Loucy (cell line): ENCODE measurements around the gene RAB8B.

Experiments
- H2AFZ ChIP-seq: fragments of 200-600 bp; sonication (generic); 2 replicates; pipeline ENCODE4 v1.6.0; 2016; ENCODE audit warnings: antibody characterized with exemption, mild to moderate bottlenecking, low read length, moderate library complexity
- H3F3A ChIP-seq: fragments of 200-600 bp; 2 replicates; pipeline ENCODE4 v1.6.0; 2016; ENCODE audit warnings: antibody characterized with exemption, low read depth, mild to moderate bottlenecking
- H3K27me3 ChIP-seq: fragments of 200-600 bp; sonication (generic); 2 replicates; pipeline ENCODE4 v1.6.1; 2014; ENCODE audit warnings: low read length, mild to moderate bottlenecking; ENCODE audit not compliant: insufficient read depth, poor library complexity, severe bottlenecking
- H3K36me3 ChIP-seq: fragments of 200-600 bp; sonication (generic); 2 replicates; pipeline ENCODE4 v1.6.1; 2016; ENCODE audit warnings: low read length; ENCODE audit not compliant: insufficient read depth
- H3K4me1 ChIP-seq: fragments of 200-600 bp; sonication (generic); 2 replicates; pipeline ENCODE4 v1.5.1; 2014; ENCODE audit warnings: low read length, mild to moderate bottlenecking; ENCODE audit not compliant: insufficient read depth, poor library complexity, severe bottlenecking
- H3K4me2 ChIP-seq: fragments of 200-600 bp; sonication (generic); 2 replicates; pipeline ENCODE4 v1.6.0; 2014; ENCODE audit warnings: antibody characterized with exemption, low read length, low read depth, mild to moderate bottlenecking; ENCODE audit not compliant: poor library complexity, severe bottlenecking
- H3K4me3 ChIP-seq: fragments of 200-600 bp; sonication (generic); 2 replicates; pipeline ENCODE4 v1.5.1; 2014; ENCODE audit warnings: low read length, mild to moderate bottlenecking, mixed read lengths; ENCODE audit not compliant: poor library complexity, severe bottlenecking
- H3K79me2 ChIP-seq: fragments of 200-600 bp; sonication (generic); 2 replicates; pipeline ENCODE4 v1.6.1; 2014; ENCODE audit warnings: low read length; ENCODE audit not compliant: insufficient read depth
- H3K9ac ChIP-seq: fragments of 200-600 bp; sonication (generic); 2 replicates; pipeline ENCODE4 v1.6.0; 2014; ENCODE audit warnings: mild to moderate bottlenecking, low read depth, low read length, moderate library complexity; ENCODE audit not compliant: poor library complexity, severe bottlenecking
- H3K9me2 ChIP-seq: fragments of 200-600 bp; sonication (generic); replicated peaks from 2 replicates; pipeline ENCODE4 v1.6.1; 2016; ENCODE audit warnings: low read depth, low read length, mixed read lengths
- H3K9me3 ChIP-seq: fragments of 200-600 bp; sonication (generic); 2 replicates; pipeline ENCODE4 v1.6.1; 2014; ENCODE audit warnings: mild to moderate bottlenecking, antibody characterized with exemption, low read length, low read depth; ENCODE audit not compliant: insufficient read depth
- H4K20me1 ChIP-seq: fragments of 200-600 bp; sonication (generic); 2 replicates; pipeline ENCODE4 v1.6.0; 2014; ENCODE audit warnings: antibody characterized with exemption, low read length, mild to moderate bottlenecking; ENCODE audit not compliant: insufficient read depth, poor library complexity, severe bottlenecking
- CTCF ChIP-seq: fragments of 200-600 bp; sonication (generic); conservative IDR thresholded peaks from 2 replicates; pipeline ENCODE4 v1.5.1; 2014; ENCODE audit warnings: mild to moderate bottlenecking, antibody characterized with exemption, low read length
- EZH2phosphoT487 ChIP-seq: fragments of 200-600 bp; IDR thresholded peaks from 2 replicates; pipeline ENCODE4 v1.6.1; 2018; ENCODE audit warnings: antibody characterized with exemption, mild to moderate bottlenecking, moderate library complexity, borderline replicate concordance

RAB8B gene

GRCh38 chr15:63157891-63158431, 31.4 kb upstream of the RAB8B start:
- Histone ChIP-seq H3K9me3 (no peaks in the 10 kb centered on the region), H3K36me3 (peaks cover 2% of the 10 kb centered on the region), H3K4me2 (peak overlapping the region; percentile 70), H3K4me3 (peak overlapping the region; percentile 89), H3K4me1 (peaks cover 16% of the 10 kb centered on the region), H3K9ac (peak overlapping the region; percentile 97), H3F3A (no peaks in the 10 kb centered on the region), H3K9me2 (no peaks in the 10 kb centered on the region), H2AFZ (peak overlapping the region; percentile 61), H4K20me1 (peaks cover 9% of the 10 kb centered on the region), H3K79me2 (peaks cover 24% of the 10 kb centered on the region), H3K27me3 (peaks cover 6% of the 10 kb centered on the region)
- TF ChIP-seq CTCF (no peak), EZH2phosphoT487 (no peak)

- Histone ChIP-seq H3F3A (no peaks in the 10 kb centered on the region), H3K9me2 (no peaks in the 10 kb centered on the region), H3K4me3 (no peak overlapping the region), H3K4me1 (peaks cover 9% of the 10 kb centered on the region), H3K27me3 (peaks cover 6% of the 10 kb centered on the region), H2AFZ (no peak overlapping the region), H4K20me1 (peaks cover 1% of the 10 kb centered on the region), H3K9ac (no peak overlapping the region), H3K79me2 (peaks cover 13% of the 10 kb centered on the region), H3K9me3 (no peaks in the 10 kb centered on the region), H3K36me3 (no peaks in the 10 kb centered on the region), H3K4me2 (no peak overlapping the region)
- TF ChIP-seq CTCF (no peak), EZH2phosphoT487 (no peak)
These were observed 28.8 kb upstream of the RAB8B start for GRCh38 chr15:63160638-63161037.

GRCh38 chr15:63163217-63163616, 26.2 kb upstream of the RAB8B start:
- Histone ChIP-seq H3K9me3 (no peaks in the 10 kb centered on the region), H3K79me2 (no peaks in the 10 kb centered on the region), H3F3A (no peaks in the 10 kb centered on the region), H2AFZ (no peak overlapping the region), H3K9ac (no peak overlapping the region), H3K36me3 (no peaks in the 10 kb centered on the region), H4K20me1 (no peaks in the 10 kb centered on the region), H3K4me3 (no peak overlapping the region), H3K4me2 (no peak overlapping the region), H3K9me2 (no peaks in the 10 kb centered on the region), H3K4me1 (peaks cover 6% of the 10 kb centered on the region), H3K27me3 (no peaks in the 10 kb centered on the region)
- TF ChIP-seq CTCF (no peak), EZH2phosphoT487 (no peak)
